HG03097 (cell line): ENCODE measurements around the gene PTPN21.
A peak's percentile ranks its signal among the peaks of the same experiment; 100 is the strongest.

Experiments
- ATAC-seq: cut with Tn5 transposase; IDR thresholded peaks from one replicate; pipeline ENCODE4 v1.9.1; 2021; ENCODE audit not compliant: unreplicated experiment, low FRiP score

PTPN21 gene

GRCh38 chr14:88554457-88555286 is at the start of gene PTPN21:
PTPN21 (minus strand) TSS chr14:88555007; CDS start chr14:88550417, 4,590 bp downstream.
- no peak for ATAC-seq

- no peak for ATAC-seq
Measured at GRCh38 chr14:88604212-88604611, 49.4 kb upstream of the PTPN21 start.

GRCh38 chr14:88599761-88600439 is 45.1 kb upstream of the PTPN21 start:
- peak; percentile 89 for ATAC-seq

DNA sequence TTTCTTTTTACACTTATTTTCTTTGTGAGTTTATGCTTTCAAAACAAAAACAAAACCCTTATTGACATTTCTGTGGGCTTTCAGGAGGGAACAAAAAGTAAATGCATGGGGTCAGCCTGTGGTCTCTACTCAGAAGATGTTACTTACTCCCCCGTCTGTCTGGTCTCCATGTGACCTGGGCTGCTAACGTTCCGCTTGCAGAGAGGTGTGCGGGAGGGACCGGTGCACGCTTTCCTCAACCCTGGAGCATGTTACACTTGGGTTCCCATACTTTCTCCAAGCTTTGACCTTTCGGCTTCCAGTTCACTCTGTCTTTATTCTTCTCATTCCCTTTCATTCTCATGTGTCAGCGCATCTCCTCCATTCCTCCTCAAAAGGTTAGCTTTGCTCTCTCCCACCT is 44.5 kb upstream of the PTPN21 start:
- peak; percentile 1 for ATAC-seq

DNA sequence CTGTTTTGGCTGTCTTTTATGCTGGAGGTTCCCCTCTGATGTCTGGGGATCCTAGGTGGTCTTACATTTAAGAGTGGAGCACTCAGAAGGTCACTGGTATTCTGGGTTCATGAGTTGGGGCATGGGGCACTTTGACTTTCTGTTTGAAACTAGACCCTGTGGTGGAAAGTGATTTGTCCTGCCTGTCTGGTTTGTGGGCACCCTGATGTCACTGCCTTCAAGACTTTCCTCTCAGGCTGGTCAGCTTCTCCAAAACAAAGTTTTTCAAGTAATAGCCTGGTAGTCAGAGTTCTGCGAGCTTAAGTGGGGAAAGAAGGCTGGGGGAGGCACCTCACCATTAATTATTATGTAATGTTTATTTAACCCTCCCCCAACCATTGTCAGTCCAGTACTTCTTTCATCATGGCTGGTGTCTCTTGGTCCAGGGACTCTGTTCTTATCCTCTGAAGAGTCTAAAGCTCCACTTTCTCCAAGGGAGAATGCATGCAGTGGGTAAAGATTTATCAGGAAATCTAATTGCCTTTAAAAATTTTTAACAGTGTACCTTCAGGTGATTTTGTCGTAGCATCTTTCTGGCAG is 43.4 kb upstream of the PTPN21 start:
- ATAC-seq: no peak

GRCh38 chr14:88597601-88598000 is 42.8 kb upstream of the PTPN21 start:
- ATAC-seq: no peak

DNA sequence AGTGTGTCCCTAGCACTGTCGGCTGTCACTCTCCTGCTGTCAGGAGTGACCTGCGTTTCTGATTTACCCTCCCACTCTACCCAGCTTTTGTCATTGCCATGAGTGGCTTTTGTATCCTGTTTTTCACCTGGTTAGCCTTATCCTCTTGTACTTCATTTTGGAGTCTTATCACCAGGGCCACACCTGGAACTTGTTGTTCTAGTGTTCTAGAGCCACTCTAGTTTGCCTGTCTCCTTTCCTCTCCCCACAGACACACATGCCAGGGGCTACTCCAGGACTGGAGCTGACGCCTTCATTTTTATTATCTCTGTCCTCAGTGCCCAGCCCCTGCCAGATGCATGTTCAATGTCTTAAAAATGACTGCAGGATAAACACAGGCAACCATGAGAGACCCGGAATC is 42.2 kb upstream of the PTPN21 start:
- ATAC-seq: no peak

GRCh38 chr14:88592031-88592430 is 37.2 kb upstream of the PTPN21 start:
- ATAC-seq: no peak

DNA sequence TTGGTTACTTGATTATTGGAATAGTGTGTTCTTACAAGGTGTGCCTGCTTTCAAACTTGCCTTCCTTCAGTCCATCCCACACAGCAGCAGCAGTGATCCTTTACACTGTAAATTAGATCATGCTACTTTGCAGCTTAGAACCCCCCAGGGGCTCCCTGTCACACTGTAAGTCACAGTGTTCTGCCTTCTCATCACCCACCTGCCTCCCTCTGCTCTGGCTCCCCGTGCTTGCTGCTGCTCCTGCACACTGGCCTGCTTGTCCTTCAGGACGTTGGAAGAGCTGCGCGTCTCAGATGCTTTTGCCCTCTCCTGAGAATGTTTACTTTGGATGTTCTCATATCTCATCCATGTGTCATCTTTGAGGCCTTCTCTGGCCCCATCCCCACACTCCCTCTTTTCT is 35.4 kb upstream of the PTPN21 start:
- no peak for ATAC-seq

- no peak for ATAC-seq
Measured at GRCh38 chr14:88588081-88588480, 33.3 kb upstream of the PTPN21 start.

DNA sequence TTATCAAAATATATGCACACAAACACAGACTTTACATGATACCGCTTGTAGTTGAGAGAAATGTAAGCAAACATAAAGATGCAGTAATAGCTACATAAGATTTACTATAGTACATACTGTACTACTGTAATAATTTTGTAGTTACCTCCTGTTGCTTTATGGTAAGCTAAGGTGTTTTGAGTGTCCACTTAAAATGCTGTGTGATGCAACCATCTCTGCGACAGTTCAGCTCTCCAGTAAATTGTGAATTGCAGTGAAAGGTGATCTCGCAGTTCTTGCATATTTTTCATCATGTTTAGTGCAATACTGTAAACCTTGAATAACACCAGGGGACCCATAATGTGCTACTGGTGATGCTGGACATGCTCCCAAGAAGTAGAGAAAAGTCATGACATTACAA is 29.6 kb upstream of the PTPN21 start:
- ATAC-seq: no peak

DNA sequence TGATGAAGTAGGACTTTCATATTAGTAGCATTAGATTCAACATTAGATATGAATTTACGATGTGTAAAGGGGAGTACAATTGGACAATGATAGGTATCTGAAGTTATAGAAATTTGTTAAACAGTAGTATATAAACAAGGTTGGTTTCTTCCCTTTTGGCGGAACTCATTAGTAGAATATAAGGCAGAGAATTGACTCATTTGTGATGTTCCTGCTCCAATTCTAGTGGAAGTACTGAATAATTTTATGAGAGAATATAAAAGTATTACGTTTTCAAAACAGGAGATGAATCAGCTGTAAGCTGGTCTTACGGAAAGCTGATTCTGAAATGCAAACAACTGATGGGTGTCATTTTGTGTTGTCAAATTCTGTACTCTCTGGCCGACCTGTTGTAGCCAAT is 21.4 kb upstream of the PTPN21 start:
- no peak for ATAC-seq

GRCh38 chr14:88572117-88572516 is 17.3 kb upstream of the PTPN21 start:
- ATAC-seq: no peak

DNA sequence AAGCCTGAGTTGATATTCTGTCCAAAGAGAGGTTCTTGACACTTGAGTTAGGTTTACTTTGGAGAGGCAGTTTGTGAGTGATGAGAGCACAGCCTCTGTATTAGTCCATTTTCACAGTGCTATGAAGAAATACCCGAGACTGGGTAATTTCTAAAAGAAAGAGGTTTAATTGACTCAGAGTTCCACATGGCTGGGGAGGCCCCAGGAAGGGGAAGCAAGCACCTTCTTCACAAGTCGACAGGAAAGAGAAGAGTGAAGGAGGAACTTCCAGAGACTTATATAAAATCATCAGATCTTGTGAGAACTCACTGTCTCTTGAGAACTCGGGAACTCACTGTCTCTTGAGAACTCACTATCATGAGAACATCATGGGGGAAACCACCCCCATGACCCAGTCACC is 13.4 kb upstream of the PTPN21 start:
- ATAC-seq: no peak

DNA sequence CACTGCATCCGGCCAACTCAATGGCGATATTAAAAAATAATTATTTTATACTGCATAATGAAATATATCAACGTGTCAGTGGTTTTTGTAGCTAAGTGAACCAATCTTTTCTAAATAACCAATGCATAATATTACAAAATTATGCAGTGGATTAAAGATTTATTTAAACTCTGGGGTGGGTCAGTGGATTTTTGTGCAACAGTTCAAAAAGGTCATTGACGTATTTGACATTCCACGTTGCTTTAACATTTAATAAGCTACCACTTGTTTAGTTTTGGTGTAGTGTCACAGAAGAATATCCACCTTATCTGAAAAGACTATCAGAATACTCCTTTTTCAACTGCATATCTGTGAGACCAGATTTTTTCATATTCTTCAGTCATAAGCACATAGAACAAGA is 10.6 kb upstream of the PTPN21 start:
- no peak for ATAC-seq

- ATAC-seq: no peak
Measured at GRCh38 chr14:88563845-88564244, 9.0 kb upstream of the PTPN21 start.

DNA sequence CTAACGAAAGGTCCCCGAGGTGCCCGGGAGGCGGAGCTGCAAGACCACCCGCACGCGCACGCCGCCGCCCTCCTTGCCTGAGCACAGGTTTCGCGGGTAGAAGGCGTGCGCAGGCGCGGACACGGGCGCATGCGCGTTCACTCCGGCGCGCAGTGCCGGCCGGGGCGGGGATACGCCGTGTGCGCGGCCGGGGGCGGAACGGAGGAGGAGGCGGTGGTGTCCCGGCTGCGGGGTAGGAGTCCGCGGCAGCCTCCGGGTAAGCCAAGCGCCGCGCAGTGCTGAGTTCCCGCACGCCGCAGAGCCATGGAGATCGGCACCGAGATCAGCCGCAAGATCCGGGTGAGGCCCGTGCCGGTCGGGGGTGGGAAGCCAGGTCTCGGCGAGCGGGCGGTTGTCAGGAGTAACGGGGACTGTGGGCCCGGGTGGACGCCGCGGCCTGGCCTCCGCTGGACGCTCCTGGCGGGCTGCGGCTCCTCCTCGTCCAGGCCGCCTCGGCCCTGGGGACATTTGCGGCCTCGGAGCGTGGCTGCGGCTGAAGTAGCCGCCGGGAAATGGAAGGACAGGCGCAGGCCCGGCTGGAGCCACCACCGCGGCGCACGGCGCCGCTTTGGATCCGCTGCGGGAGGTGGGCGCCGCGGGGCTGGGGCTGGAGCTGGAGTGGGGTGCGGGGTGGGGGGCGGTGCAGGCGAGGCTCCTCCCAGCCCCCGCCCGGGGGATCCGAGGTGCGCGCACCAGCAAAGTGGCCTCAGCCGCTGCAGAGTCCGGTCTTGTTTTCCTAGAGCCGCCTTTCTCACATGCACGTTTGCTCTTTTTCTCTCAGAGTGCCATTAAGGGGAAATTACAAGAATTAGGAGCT is 8.3 kb upstream of the PTPN21 start, which contains the start of gene ZC3H14:
TSS of gene ZC3H14 (plus strand) at position 207 of the 856 bp plus-strand sequence. CDS start at position 304, 97 bp downstream.
- ATAC-seq: peak; percentile 87

- ATAC-seq: no peak
Measured at GRCh38 chr14:88562532-88562830, 7.7 kb upstream of the PTPN21 start.

- ATAC-seq: no peak
Measured at GRCh38 chr14:88559852-88560251, 5.0 kb upstream of the PTPN21 start.

DNA sequence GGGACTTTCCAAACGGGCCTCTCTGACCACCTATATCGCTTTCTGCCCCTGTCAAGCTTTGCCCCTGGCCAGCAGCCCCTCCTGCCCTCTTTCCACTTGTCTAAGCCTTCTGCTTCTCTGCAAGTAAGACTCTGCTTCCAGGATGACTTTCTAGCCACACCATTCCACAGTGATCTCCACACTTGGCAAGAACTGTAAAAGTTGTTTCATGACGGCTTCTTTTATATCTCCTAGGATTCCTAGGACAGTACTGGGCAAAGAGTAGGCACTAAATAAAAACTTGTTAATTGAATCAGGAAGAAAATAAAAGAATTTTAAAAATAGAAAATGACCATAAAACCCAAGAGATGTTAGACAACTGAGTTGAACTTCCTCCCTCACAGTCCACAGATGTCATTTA is 1.8 kb upstream of the PTPN21 start:
- ATAC-seq: no peak
